ENCODE data around the gene CDH8. TPM values are rescaled to one million over a fixed set of nuclear protein-coding genes. Genes with fewer than 3 reads are reported as not detected.

CDH8 gene
- total RNA-seq, 4 donors from 2014 or later: 1.5 TPM; not detected in 3

- no peak for TF ChIP-seq POLR2A (IDR thresholded peaks at IDR 0.05)
- no peak for TF ChIP-seq CTCF (IDR thresholded peaks at IDR 0.05)
- TF ChIP-seq POLR2AphosphoS5 (IDR thresholded peaks at IDR 0.05): no peak
- no peak for TF ChIP-seq EP300 (IDR thresholded peaks at IDR 0.05; ENCODE audit: low read depth)
- Histone ChIP-seq H3K9me3 (no peaks in the 10 kb centered on the region), H3K27ac (no peak overlapping the region), H3K36me3 (no peaks in the 10 kb centered on the region), H3K27me3 (peaks cover 33% of the 10 kb centered on the region), H3K4me1 (no peaks in the 10 kb centered on the region), H3K4me3 (peak overlapping the region in 1 of 4 donors; percentile 16)
- 6 to 16% methylated on average over 13 to 32 of the region's 32 CpGs for WGBS, 2 donors (ENCODE audit: low coverage in 1 of 2)
- no peak for DNase-seq
- intact Hi-C loops (cut with DNase I; ENCODE audit: low total_unique reads) (loop anchor here (5.0 kb wide), 1 partner anchor 532 kb away; no protein-coding TSS in a partner anchor), in situ Hi-C loops (cut with MboI; ENCODE audit: low pct_ligation_motif_present in 1 of 4, low pct_unique_long_range_greater_than_20kb in 1 of 4, low sequenced_read_pairs in 3 of 4) (no loop called here)
Observed at GRCh38 chr16:62034231-62035114, 1.8 kb downstream of the CDH8 start.

GRCh38 chr16:62033065-62033464 is 3.2 kb downstream of the CDH8 start:
- 33 to 48% methylated on average over 1 of the region's 1 CpG for WGBS, 2 donors (ENCODE audit: low coverage in 1 of 2)
- no peak for DNase-seq
- Histone ChIP-seq H3K27me3 (peaks cover 33% of the 10 kb centered on the region), H3K4me3 (no peak overlapping the region), H3K27ac (no peak overlapping the region), H3K9me3 (no peaks in the 10 kb centered on the region), H3K4me1 (no peaks in the 10 kb centered on the region), H3K36me3 (no peaks in the 10 kb centered on the region)
- TF ChIP-seq POLR2A (IDR thresholded peaks at IDR 0.05) (no peak), EP300 (IDR thresholded peaks at IDR 0.05; ENCODE audit: low read depth) (no peak), POLR2AphosphoS5 (IDR thresholded peaks at IDR 0.05) (no peak), CTCF (IDR thresholded peaks at IDR 0.05) (no peak)
- in situ Hi-C loops (cut with MboI; ENCODE audit: low pct_ligation_motif_present in 1 of 4, low pct_unique_long_range_greater_than_20kb in 1 of 4, low sequenced_read_pairs in 3 of 4): no loop called here
- intact Hi-C loops (cut with DNase I; ENCODE audit: low total_unique reads): no loop called here

- no peak for DNase-seq
- Histone ChIP-seq H3K4me1 (no peaks in the 10 kb centered on the region), H3K9me3 (no peaks in the 10 kb centered on the region), H3K36me3 (no peaks in the 10 kb centered on the region), H3K27ac (no peak overlapping the region), H3K27me3 (peaks cover 7% of the 10 kb centered on the region), H3K4me3 (no peak overlapping the region)
- in situ Hi-C loops (cut with MboI; ENCODE audit: low pct_ligation_motif_present in 1 of 4, low pct_unique_long_range_greater_than_20kb in 1 of 4, low sequenced_read_pairs in 3 of 4): no loop called here
- intact Hi-C loops (cut with DNase I; ENCODE audit: low total_unique reads): no loop called here
- 54 to 71% methylated on average over 3 of the region's 3 CpGs for WGBS, 2 donors (ENCODE audit: low coverage in 1 of 2)
- no peak for TF ChIP-seq POLR2AphosphoS5 (IDR thresholded peaks at IDR 0.05)
- TF ChIP-seq CTCF (IDR thresholded peaks at IDR 0.05): no peak
- TF ChIP-seq POLR2A (IDR thresholded peaks at IDR 0.05): no peak
- TF ChIP-seq EP300 (IDR thresholded peaks at IDR 0.05; ENCODE audit: low read depth): no peak
Observed at GRCh38 chr16:62029947-62030346, 6.3 kb downstream of the CDH8 start.

GRCh38 chr16:62022688-62023087 is 13.6 kb downstream of the CDH8 start:
- intact Hi-C loops (cut with DNase I; ENCODE audit: low total_unique reads) (no loop called here), in situ Hi-C loops (cut with MboI; ENCODE audit: low pct_ligation_motif_present in 1 of 4, low pct_unique_long_range_greater_than_20kb in 1 of 4, low sequenced_read_pairs in 3 of 4) (no loop called here)
- Histone ChIP-seq H3K4me3 (no peak overlapping the region), H3K27me3 (no peaks in the 10 kb centered on the region), H3K27ac (no peak overlapping the region), H3K4me1 (no peaks in the 10 kb centered on the region), H3K36me3 (no peaks in the 10 kb centered on the region), H3K9me3 (no peaks in the 10 kb centered on the region)
- TF ChIP-seq POLR2A (IDR thresholded peaks at IDR 0.05) (no peak), POLR2AphosphoS5 (IDR thresholded peaks at IDR 0.05) (no peak), CTCF (IDR thresholded peaks at IDR 0.05) (no peak), EP300 (IDR thresholded peaks at IDR 0.05; ENCODE audit: low read depth) (no peak)
- DNase-seq: no peak
- 56 to 68% methylated on average over 3 of the region's 3 CpGs for WGBS, 2 donors (ENCODE audit: low coverage in 1 of 2)
